ENCODE measurements around the gene CDKN2AIP. TPM values are rescaled to one million over a fixed set of nuclear protein-coding genes. Genes with fewer than 3 reads are reported as not detected.

Gene CDKN2AIP
- total and polyA plus RNA-seq, 8 donors: 11.0 to 44.3 (median 22.3) TPM

Other genes starting within 250 kb of the CDKN2AIP start
- not detected for gene CLDN22, start 124.4 kb upstream of the CDKN2AIP start, total RNA-seq
- gene CLDN22, start 124.4 kb upstream of the CDKN2AIP start, polyA plus RNA-seq: under 1 TPM in 1 of 3 donors, not detected in 2; 0.30 TPM
- gene CLDN24, start 122.2 kb upstream of the CDKN2AIP start, total RNA-seq: not detected
- under 1 TPM in 1 of 3 donors, not detected in 2; 0.25 TPM for gene CLDN24, start 122.2 kb upstream of the CDKN2AIP start, polyA plus RNA-seq
- gene ING2, start 60.4 kb downstream of the CDKN2AIP start, total RNA-seq: 10 to 100 TPM in 1 of 5 donors, 1 to 10 TPM in 3, under 1 TPM in 1; 0.45 to 15.2 (median 2.9) TPM
- 10 to 100 TPM; 11.8 to 13.8 (median 13.6) TPM for gene ING2, start 60.4 kb downstream of the CDKN2AIP start, polyA plus RNA-seq
- gene RWDD4, start 214.5 kb downstream of the CDKN2AIP start, total RNA-seq: 10 to 100 TPM in 3 of 5 donors, 1 to 10 TPM in 2; 3.8 to 36.4 (median 11.2) TPM
- gene RWDD4, start 214.5 kb downstream of the CDKN2AIP start, polyA plus RNA-seq: 10 to 100 TPM; 14.1 to 22.1 (median 15.1) TPM
- gene TRAPPC11, start 214.7 kb downstream of the CDKN2AIP start, total RNA-seq: 100 to 1,000 TPM in 1 of 5 donors, 10 to 100 TPM in 4; 47.5 to 173 (median 93.1) TPM
- gene TRAPPC11, start 214.7 kb downstream of the CDKN2AIP start, polyA plus RNA-seq: 10 to 100 TPM; 10.6 to 13.3 (median 12.5) TPM

All from stomach (tissue), 8 donors.